Calu3 (cell line): Measurements from ENCODE around the gene FKBP6. TPM values are rescaled to one million over a fixed set of nuclear protein-coding genes. Genes with fewer than 3 reads are reported as not detected.

Source experiments
- BruUV-seq: library from RNA; stranded (reverse); fragments of 400-500 nt; replicated peaks from 2 replicates; lab custom pipeline; 2021; lab: Mats Ljungman, UMichigan
- CTCF ChIA-PET: fragments of 300-600 bp; sonication (Branson Sonifier 250); formaldehyde crosslinking; loops from one replicate; lab custom pipeline; 2022; ENCODE audit warnings: antibody characterized with exemption; lab: Charles Lee
- DNase-seq: peaks from one replicate; pipeline ENCODE4 v3.0.0; 2022
- H3K27ac Mint-ChIP-seq: one replicate; pipeline ENCODE4 v1.8.0; 2022; ENCODE audit warnings: mixed read lengths; ENCODE audit not compliant: unreplicated experiment
- H3K27me3 Mint-ChIP-seq: one replicate; pipeline ENCODE4 v1.8.0; 2022; ENCODE audit warnings: mixed read lengths; ENCODE audit not compliant: unreplicated experiment
- H3K36me3 Mint-ChIP-seq: one replicate; pipeline ENCODE4 v1.8.0; 2022; ENCODE audit warnings: mild to moderate bottlenecking, moderate library complexity, mixed read lengths; ENCODE audit not compliant: insufficient read depth, unreplicated experiment
- H3K4me1 Mint-ChIP-seq: one replicate; pipeline ENCODE4 v1.8.0; 2022; ENCODE audit warnings: mild to moderate bottlenecking, low read depth, mixed read lengths; ENCODE audit not compliant: unreplicated experiment
- H3K4me3 Mint-ChIP-seq: one replicate; pipeline ENCODE4 v1.8.0; 2022; ENCODE audit warnings: mild to moderate bottlenecking, low read depth, moderate library complexity, mixed read lengths; ENCODE audit not compliant: unreplicated experiment
- H3K9me3 Mint-ChIP-seq: one replicate; pipeline ENCODE4 v1.8.0; 2022; ENCODE audit warnings: low read depth, mixed read lengths; ENCODE audit not compliant: unreplicated experiment
- intact Hi-C: fragments of 100-400 bp; cut with micrococcal nuclease; formaldehyde crosslinking; loops from one replicate; pipeline ENCODE4 v1.10.0; 2022; ENCODE audit not compliant: unreplicated experiment
- total RNA-seq: library from RNA; stranded (reverse); gene quantifications from 2 replicates; pipeline ENCODE4 v1.2.3, GENCODE V29; 2022
- TF ChIP-seq, protein P1 (sequence below): fragments of 200-600 bp; IDR thresholded peaks from one replicate; pipeline ENCODE4 v1.8.0; 2022; ENCODE audit warnings: antibody characterized with exemption; ENCODE audit not compliant: unreplicated experiment

FKBP6 gene
- total RNA-seq, 1 experiment from 2014 or later, result not detected

GRCh38 chr7:73382934-73383503 is 55.1 kb downstream of the FKBP6 start:
- Mint-ChIP-seq H3K9me3 (peaks cover 3% of the 10 kb centered on the region), H3K4me3 (no peak overlapping the region), H3K27ac (no peak overlapping the region), H3K27me3 (peaks cover 13% of the 10 kb centered on the region), H3K4me1 (no peaks in the 10 kb centered on the region), H3K36me3 (no peaks in the 10 kb centered on the region)
- TF ChIP-seq, protein P1, sequence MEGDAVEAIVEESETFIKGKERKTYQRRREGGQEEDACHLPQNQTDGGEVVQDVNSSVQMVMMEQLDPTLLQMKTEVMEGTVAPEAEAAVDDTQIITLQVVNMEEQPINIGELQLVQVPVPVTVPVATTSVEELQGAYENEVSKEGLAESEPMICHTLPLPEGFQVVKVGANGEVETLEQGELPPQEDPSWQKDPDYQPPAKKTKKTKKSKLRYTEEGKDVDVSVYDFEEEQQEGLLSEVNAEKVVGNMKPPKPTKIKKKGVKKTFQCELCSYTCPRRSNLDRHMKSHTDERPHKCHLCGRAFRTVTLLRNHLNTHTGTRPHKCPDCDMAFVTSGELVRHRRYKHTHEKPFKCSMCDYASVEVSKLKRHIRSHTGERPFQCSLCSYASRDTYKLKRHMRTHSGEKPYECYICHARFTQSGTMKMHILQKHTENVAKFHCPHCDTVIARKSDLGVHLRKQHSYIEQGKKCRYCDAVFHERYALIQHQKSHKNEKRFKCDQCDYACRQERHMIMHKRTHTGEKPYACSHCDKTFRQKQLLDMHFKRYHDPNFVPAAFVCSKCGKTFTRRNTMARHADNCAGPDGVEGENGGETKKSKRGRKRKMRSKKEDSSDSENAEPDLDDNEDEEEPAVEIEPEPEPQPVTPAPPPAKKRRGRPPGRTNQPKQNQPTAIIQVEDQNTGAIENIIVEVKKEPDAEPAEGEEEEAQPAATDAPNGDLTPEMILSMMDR, result no peak
- no peak for DNase-seq
- no TSS peak for BruUV-seq
- CTCF ChIA-PET, result interaction anchor here (0.7 kb wide), 1 partner anchor 80 kb away, joined by 6 read pairs; no protein-coding TSS in a partner anchor
- intact Hi-C loops, result no loop called here

DNA sequence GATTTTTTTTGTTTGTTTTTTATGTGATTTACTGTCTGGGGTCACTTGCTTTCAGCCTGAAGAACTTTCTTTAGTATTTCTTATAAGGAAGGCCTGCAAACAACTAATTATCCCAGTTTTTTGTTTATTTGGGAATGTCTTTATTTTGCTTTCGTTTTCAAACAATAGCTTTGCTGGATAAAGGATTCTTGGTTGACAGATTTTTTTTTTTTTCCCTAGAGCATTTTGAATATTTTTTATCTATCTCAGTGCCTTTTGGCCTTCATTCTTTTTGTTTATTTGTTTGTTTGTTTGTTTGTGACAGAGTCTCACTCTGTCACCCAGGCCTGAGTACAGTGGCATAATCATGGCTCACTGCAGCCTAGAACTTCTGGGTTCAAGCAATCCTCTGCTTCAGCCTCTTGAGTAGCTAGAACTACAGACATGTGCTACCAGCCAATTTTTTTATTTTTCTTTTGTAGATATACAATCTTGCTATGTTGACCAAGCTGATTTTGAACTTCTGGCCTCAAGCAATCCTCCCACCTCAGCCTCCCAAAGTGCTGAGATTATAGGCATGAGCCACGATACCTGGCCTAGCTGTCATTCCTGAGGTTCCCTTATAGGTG is 59.4 kb downstream of the FKBP6 start:
- intact Hi-C loops, result no loop called here
- Mint-ChIP-seq H3K36me3 (no peaks in the 10 kb centered on the region), H3K4me1 (no peaks in the 10 kb centered on the region), H3K9me3 (peaks cover 7% of the 10 kb centered on the region), H3K4me3 (no peak overlapping the region), H3K27ac (no peak overlapping the region), H3K27me3 (no peaks in the 10 kb centered on the region)
- TF ChIP-seq, protein P1, result no peak
- CTCF ChIA-PET, result no interaction called here
- BruUV-seq, result no TSS peak
- DNase-seq, result no peak

DNA sequence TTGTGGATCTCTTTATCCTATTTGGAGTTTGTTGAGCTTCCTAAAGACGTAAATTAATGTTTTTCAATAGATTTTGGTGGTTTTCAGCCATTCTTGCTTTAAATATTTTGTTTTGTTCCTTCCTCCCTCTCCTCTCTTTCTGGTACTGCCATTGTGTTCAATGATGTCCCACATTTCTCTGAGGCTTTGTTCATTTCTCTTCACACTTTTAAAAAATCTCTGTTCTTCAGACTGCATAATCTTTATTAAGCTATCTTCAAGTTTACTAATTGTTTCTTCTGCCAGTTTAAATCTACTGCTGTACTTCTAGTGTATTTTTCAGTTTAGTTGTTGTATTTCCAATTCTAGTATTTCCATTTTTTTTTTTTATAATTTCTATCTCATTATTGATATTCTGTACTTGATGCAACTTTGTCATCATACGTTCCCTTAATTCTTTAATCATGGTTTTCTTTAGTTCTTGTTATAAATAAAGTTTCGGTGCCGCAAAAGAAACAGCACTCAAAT is 60.0 kb downstream of the FKBP6 start:
- no peak for DNase-seq
- TF ChIP-seq, protein P1, result no peak
- H3K4me3 Mint-ChIP-seq, result no peak overlapping the region
- CTCF ChIA-PET, result no interaction called here
- H3K27me3 Mint-ChIP-seq, result no peaks in the 10 kb centered on the region
- no TSS peak for BruUV-seq
- no peaks in the 10 kb centered on the region for H3K4me1 Mint-ChIP-seq
- intact Hi-C loops, result no loop called here
- no peak overlapping the region for H3K27ac Mint-ChIP-seq
- peaks cover 7% of the 10 kb centered on the region for H3K9me3 Mint-ChIP-seq
- no peaks in the 10 kb centered on the region for H3K36me3 Mint-ChIP-seq

DNA sequence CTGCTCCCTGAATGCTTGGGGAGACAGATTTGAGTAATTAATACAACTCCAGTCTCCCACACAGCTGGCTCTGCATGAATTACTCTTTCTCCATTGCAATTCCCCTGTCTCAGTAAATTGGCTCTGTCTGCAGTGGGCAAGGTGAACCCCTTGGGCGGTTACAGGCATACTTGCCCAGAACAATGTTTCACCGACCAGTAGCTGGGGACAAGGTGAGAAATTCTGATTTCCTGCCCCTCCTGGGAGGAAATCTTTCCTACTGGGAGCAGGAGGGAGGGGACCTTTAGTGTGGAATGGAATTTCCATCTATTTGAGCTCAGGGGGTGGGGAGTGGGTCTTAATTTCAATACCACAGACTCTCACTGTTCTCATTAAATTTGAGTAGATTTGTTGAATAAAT is 63.4 kb downstream of the FKBP6 start:
- no peaks in the 10 kb centered on the region for H3K4me1 Mint-ChIP-seq
- intact Hi-C loops, result no loop called here
- H3K9me3 Mint-ChIP-seq, result peaks cover 7% of the 10 kb centered on the region
- CTCF ChIA-PET, result interaction anchor here (0.6 kb wide), 1 partner anchor 262 kb away, joined by 6 read pairs; no protein-coding TSS in a partner anchor
- no peak for DNase-seq
- no peak overlapping the region for H3K27ac Mint-ChIP-seq
- no TSS peak for BruUV-seq
- no peak overlapping the region for H3K4me3 Mint-ChIP-seq
- no peaks in the 10 kb centered on the region for H3K27me3 Mint-ChIP-seq
- TF ChIP-seq, protein P1, result no peak
- H3K36me3 Mint-ChIP-seq, result no peaks in the 10 kb centered on the region
